ENCODE data around the gene RFPL4A.

DNA sequence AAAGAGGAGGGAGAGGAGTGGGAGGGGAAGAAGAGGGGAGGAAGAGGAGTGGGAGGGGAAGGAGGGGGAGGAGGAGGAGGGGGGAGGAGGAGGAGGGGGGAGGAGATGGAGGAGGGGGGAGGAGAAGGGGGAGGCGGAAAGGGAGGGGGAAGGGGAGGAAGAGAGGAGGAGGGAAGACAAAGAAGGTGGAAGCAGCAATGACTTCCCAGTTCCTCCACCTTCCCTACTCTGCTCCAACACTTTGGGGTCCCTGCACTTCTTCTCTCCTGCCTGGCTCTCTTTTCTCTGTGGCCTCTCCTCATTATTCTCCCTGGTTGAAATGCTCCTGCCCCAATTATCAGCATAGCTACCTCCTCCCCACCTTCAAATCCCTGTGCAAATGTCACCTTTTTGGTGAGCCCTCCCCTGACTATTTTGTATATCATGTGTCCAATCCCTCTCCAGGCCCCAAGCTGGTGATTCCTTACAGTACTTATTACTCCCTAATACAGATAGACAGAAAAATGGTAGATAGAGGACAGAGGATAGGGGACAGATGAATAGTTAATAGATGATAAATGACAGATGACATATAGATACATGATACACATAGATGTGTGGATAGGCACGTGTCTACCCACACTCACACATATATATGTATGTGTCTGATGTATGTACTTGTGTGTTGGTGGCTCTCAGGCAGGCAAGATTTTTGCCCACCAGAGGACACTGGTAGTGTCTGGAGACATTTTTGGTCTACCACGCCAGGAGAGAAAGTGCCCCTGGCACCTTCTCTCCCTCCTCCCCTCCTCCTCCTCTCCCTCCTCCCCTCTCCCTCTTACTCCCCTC, 45.9 kb upstream of the RFPL4A start:
- TF ChIP-seq, protein P1, sequence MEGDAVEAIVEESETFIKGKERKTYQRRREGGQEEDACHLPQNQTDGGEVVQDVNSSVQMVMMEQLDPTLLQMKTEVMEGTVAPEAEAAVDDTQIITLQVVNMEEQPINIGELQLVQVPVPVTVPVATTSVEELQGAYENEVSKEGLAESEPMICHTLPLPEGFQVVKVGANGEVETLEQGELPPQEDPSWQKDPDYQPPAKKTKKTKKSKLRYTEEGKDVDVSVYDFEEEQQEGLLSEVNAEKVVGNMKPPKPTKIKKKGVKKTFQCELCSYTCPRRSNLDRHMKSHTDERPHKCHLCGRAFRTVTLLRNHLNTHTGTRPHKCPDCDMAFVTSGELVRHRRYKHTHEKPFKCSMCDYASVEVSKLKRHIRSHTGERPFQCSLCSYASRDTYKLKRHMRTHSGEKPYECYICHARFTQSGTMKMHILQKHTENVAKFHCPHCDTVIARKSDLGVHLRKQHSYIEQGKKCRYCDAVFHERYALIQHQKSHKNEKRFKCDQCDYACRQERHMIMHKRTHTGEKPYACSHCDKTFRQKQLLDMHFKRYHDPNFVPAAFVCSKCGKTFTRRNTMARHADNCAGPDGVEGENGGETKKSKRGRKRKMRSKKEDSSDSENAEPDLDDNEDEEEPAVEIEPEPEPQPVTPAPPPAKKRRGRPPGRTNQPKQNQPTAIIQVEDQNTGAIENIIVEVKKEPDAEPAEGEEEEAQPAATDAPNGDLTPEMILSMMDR (conservative IDR thresholded peaks at IDR 0.05 in 1 of 2, IDR thresholded peaks at IDR 0.05 in 1 of 2; ENCODE audit: low read depth in 1 of 2, low read length in 2 of 2) = no peak
- TF ChIP-seq EZH2 (IDR thresholded peaks at IDR 0.05; ENCODE audit: low read length, missing control alignments) = no peak
